GM12878 (cell line): ENCODE data around the gene NEGR1. TPM values are rescaled to one million over a fixed set of nuclear protein-coding genes. Genes with fewer than 3 reads are reported as not detected.

Experiments
- ATAC-seq: fragments of 200-7000 bp; cut with Tn5 transposase; 3 replicates; pipeline ENCODE4 v1.9.1; 2020; ENCODE audit warnings: mild to moderate bottlenecking, moderate library complexity
- BruUV-seq: library from RNA; stranded (reverse); fragments of 400-500 nt; replicated peaks from 2 replicates; lab custom pipeline; 2021; lab: Mats Ljungman, UMichigan
- CTCF ChIA-PET: fragments of 300-600 bp; sonication (Branson Sonifier 250); formaldehyde crosslinking; extraction: SDS; loops from one replicate; lab custom pipeline; 2021; ENCODE audit warnings: inconsistent platforms; lab: Yijun Ruan, JAX
- POLR2A ChIA-PET: fragments of 350-600 bp; formaldehyde crosslinking; extraction: SDS; loops from one replicate; lab custom pipeline; 2021; ENCODE audit warnings: inconsistent platforms; lab: Charles Lee
- RAD21 ChIA-PET: fragments of 300-600 bp; sonication (Branson Sonifier 250); formaldehyde crosslinking; loops from one replicate; lab custom pipeline; 2023; ENCODE audit warnings: antibody characterized with exemption; ENCODE audit not compliant: unreplicated experiment; lab: Charles Lee
- SMC1A ChIA-PET: fragments of 300-600 bp; sonication (Branson Sonifier 250); formaldehyde crosslinking; loops from one replicate; lab custom pipeline; 2023; ENCODE audit not compliant: unreplicated experiment, uncharacterized antibody; lab: Charles Lee
- DNase-seq: peaks from one replicate; pipeline ENCODE4 v3.0.0-alpha.2; 2011; ENCODE audit warnings: low read depth, low spot score
- FAIRE-seq: peaks from 3 replicates; lab custom pipeline; 2011; peaks lifted over from hg19 to GRCh38; lab: Jason Lieb, UNC
- H2AFZ ChIP-seq: 2 replicates; pipeline ENCODE4 v1.6.0; 2011; ENCODE audit warnings: low read depth, low read length, control low read depth; ENCODE audit not compliant: control insufficient read depth
- H3K27ac ChIP-seq: 2 replicates; pipeline ENCODE4 v1.5.1; 2011; ENCODE audit warnings: control low read depth; ENCODE audit not compliant: control insufficient read depth, insufficient read depth
- H3K27me3 ChIP-seq, 2 experiments: replicated peaks in 1 of 2; 2 replicates each; pipeline versions ENCODE4 v1.6.0 to v1.6.1; 2011; ENCODE audit warnings: low read length in 1 of 2; ENCODE audit not compliant: control insufficient read depth in 2 of 2, insufficient read depth in 2 of 2
- H3K36me3 ChIP-seq, 2 experiments: 2 replicates each; pipeline ENCODE4 v1.5.1; 2011; ENCODE audit warnings: low read length in 1 of 2; ENCODE audit not compliant: control insufficient read depth in 2 of 2, insufficient read depth in 2 of 2
- H3K4me1 ChIP-seq: 2 replicates; pipeline ENCODE4 v1.6.1; 2011; ENCODE audit warnings: mild to moderate bottlenecking, low read length, moderate library complexity, mixed read lengths; ENCODE audit not compliant: control insufficient read depth, insufficient read depth
- H3K4me2 ChIP-seq: 2 replicates; pipeline ENCODE4 v1.6.0; 2011; ENCODE audit warnings: control low read depth; ENCODE audit not compliant: control insufficient read depth, insufficient read depth
- H3K4me3 ChIP-seq: fragments of 200-600 bp; sonication (generic); 2 replicates; pipeline ENCODE4 v1.5.1; 2016
- H3K79me2 ChIP-seq: 2 replicates; pipeline ENCODE4 v1.6.0; 2011; ENCODE audit warnings: low read length; ENCODE audit not compliant: control insufficient read depth, insufficient read depth
- H3K9ac ChIP-seq: 2 replicates; pipeline ENCODE4 v1.8.0; 2011; ENCODE audit warnings: low read length, control low read depth, mixed read lengths; ENCODE audit not compliant: control insufficient read depth, insufficient read depth
- H3K9me3 ChIP-seq: replicated peaks from 3 replicates; pipeline ENCODE4 v1.5.1; 2011; ENCODE audit warnings: mild to moderate bottlenecking, low read length; ENCODE audit not compliant: control insufficient read depth, insufficient read depth
- H4K20me1 ChIP-seq: 2 replicates; pipeline ENCODE4 v1.6.0; 2011; ENCODE audit not compliant: control insufficient read depth, insufficient read depth
- CUX1 ChIP-seq: IDR thresholded peaks from 2 replicates; pipeline ENCODE4 v1.6.1; 2012; ENCODE audit warnings: improper control_type of control experiment, low read depth, low read length; ENCODE audit not compliant: insufficient replicate concordance
- EZH2 ChIP-seq: IDR thresholded peaks from 2 replicates; pipeline ENCODE4 v1.6.1; 2012; ENCODE audit warnings: low read depth, mild to moderate bottlenecking, control low read depth, inconsistent platforms, low read length, borderline replicate concordance; ENCODE audit not compliant: control insufficient read depth
- NFIC ChIP-seq: IDR thresholded peaks from 2 replicates; pipeline ENCODE4 v1.6.1; 2012; ENCODE audit warnings: low read depth, mild to moderate bottlenecking, inconsistent platforms, low read length, moderate library complexity
- NFXL1 ChIP-seq: fragments of 450-650 bp; IDR thresholded peaks from 2 replicates; pipeline ENCODE4 v1.6.1; 2017; ENCODE audit warnings: antibody characterized with exemption, mild to moderate bottlenecking, borderline replicate concordance
- NFYA ChIP-seq: IDR thresholded peaks from 2 replicates; pipeline ENCODE4 v1.6.1; 2011; ENCODE audit warnings: low read depth, mild to moderate bottlenecking, low read length, improper control_type of control experiment, borderline replicate concordance
- PAX8 ChIP-seq: fragments of 450-650 bp; IDR thresholded peaks from 2 replicates; pipeline ENCODE4 v1.6.1; 2017; ENCODE audit warnings: mild to moderate bottlenecking, moderate library complexity
- POLR2A ChIP-seq: IDR thresholded peaks from 2 replicates; pipeline ENCODE4 v1.6.1; 2011; ENCODE audit warnings: low read depth, mild to moderate bottlenecking, low read length
- RCOR1 ChIP-seq: conservative IDR thresholded peaks from 2 replicates; pipeline ENCODE4 v1.6.1; 2012; ENCODE audit warnings: low read depth, low read length, improper control_type of control experiment
- USF1 ChIP-seq: IDR thresholded peaks from 2 replicates; pipeline ENCODE4 v1.6.1; 2011; ENCODE audit warnings: borderline replicate concordance, low read depth, mild to moderate bottlenecking, moderate library complexity, mixed read lengths, low read length; ENCODE audit not compliant: insufficient read depth; ENCODE audit errors: extremely low read length
- ZNF24 ChIP-seq: fragments of 450-650 bp; IDR thresholded peaks from 2 replicates; pipeline ENCODE4 v1.6.1; 2017; ENCODE audit warnings: antibody characterized with exemption, mild to moderate bottlenecking
- ZSCAN29 ChIP-seq: fragments of 450-650 bp; IDR thresholded peaks from 2 replicates; pipeline ENCODE4 v1.6.1; 2017; ENCODE audit warnings: mild to moderate bottlenecking, moderate library complexity
- WGBS: methylation state at CpG from one replicate; pipeline ENCODE4 v1.1.6; 2016; ENCODE audit warnings: low lambda C conversion rate; ENCODE audit not compliant: insufficient replicate concordance, insufficient coverage; ENCODE audit errors: missing lambda C conversion rate; 5-methylcytosine and 5-hydroxymethylcytosine counted together
- in situ Hi-C: fragments of 300-500 bp; cut with MboI; formaldehyde crosslinking; loops from 9 replicates; pipeline ENCODE4 v1.14.3; 2018; ENCODE audit warnings: mixed read lengths
- intact Hi-C: fragments of 100-400 bp; cut with micrococcal nuclease; formaldehyde crosslinking; loops from one replicate; pipeline ENCODE4 v1.14.2; 2022; ENCODE audit not compliant: unreplicated experiment
- polyA plus RNA-seq, 11 experiments: library from polyadenylated mRNA; depleted of rRNA in 4 of 11; unstranded in 6 of 11; stranded (reverse) in 5 of 11; fragments of >200 nt; fragmentation: Nextera tagmentation in 4 of 11; fragmentation: Illumina TruSeq in 1 of 11; extraction: Ambion mirVana in 4 of 11; extraction: Trizol in 1 of 11; gene quantifications; 1 replicate in 1 of 11; 2 replicates in 10 of 11; pipeline versions ENCODE4 v1.2.1 to v1.2.3, GENCODE V29; 2011 to 2016; ENCODE audit warnings: inconsistent platforms in 2 of 11, missing spikeins in 2 of 11, low read depth in 1 of 11
- total RNA-seq, 4 experiments: library from RNA; depleted of rRNA in 3 of 4; stranded (reverse); fragments of >200 nt in 3 of 4; fragmentation: Illumina TruSeq in 1 of 4; extraction: Trizol in 1 of 4; gene quantifications; 2 replicates each; pipeline versions ENCODE4 v1.2.1 to v1.2.3, GENCODE V29; 2013 to 2021
- TF ChIP-seq, protein P1 (sequence below): fragments of 450-650 bp; IDR thresholded peaks from 2 replicates; pipeline ENCODE4 v1.6.1; 2017; ENCODE audit warnings: mild to moderate bottlenecking, moderate library complexity
- TF ChIP-seq, protein P2 (sequence below): fragments of 450-650 bp; conservative IDR thresholded peaks from 2 replicates; pipeline ENCODE4 v1.6.1; 2017; ENCODE audit warnings: mild to moderate bottlenecking, moderate library complexity

Gene NEGR1
- total and polyA plus RNA-seq, 10 of the 15 experiments (the other 5 are each of a cell fraction or from before 2014, with no cell fraction given) = under 0.01 to 0.03 (median 0.01) TPM; not detected in 7

DNA sequence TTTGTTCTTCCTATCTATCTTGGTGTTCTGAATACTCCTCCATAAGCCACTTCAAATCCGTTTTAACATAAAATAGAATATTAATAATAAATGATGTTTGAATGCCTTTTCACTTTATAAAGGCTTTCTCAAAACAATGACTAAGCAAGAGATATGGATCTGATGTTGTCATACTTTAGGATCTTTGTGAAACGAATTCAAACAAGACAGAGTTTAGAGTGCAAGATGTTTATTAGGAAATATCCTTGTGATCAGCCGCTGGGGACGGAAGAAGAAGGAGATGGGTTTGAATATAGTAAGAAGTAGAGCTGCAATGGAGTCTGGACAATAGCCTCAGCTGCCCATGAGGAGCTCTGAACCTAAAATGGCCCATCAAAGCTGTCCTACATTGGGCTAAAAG is 351.8 kb downstream of the NEGR1 start:
- Histone ChIP-seq H3K4me2 (no peak overlapping the region), H3K27ac (no peak overlapping the region), H3K4me3 (no peak overlapping the region), H3K79me2 (no peaks in the 10 kb centered on the region), H3K9me3 (no peaks in the 10 kb centered on the region), H2AFZ (no peak overlapping the region), H3K27me3 (no peaks in the 10 kb centered on the region), H3K36me3 (no peaks in the 10 kb centered on the region), H3K4me1 (no peaks in the 10 kb centered on the region), H3K9ac (no peak overlapping the region), H4K20me1 (no peaks in the 10 kb centered on the region)
- FAIRE-seq = no peak
- DNase-seq = no peak
- CTCF ChIA-PET = no interaction called here
- 19% methylated on average over 4 of the region's 4 CpGs for WGBS
- no TSS peak for BruUV-seq
- SMC1A ChIA-PET = no interaction called here
- in situ Hi-C loops = no loop called here
- POLR2A ChIA-PET = no interaction called here
- ATAC-seq = no peak
- intact Hi-C loops = no loop called here
- RAD21 ChIA-PET = no interaction called here
- TF ChIP-seq ZNF24 (no peak), NFXL1 (no peak), POLR2A (no peak), NFYA (no peak), EZH2 (no peak), NFIC (no peak), USF1 (no peak), ZSCAN29 (no peak), PAX8 (no peak), CUX1 (no peak), RCOR1 (no peak)
- TF ChIP-seq, protein P1, sequence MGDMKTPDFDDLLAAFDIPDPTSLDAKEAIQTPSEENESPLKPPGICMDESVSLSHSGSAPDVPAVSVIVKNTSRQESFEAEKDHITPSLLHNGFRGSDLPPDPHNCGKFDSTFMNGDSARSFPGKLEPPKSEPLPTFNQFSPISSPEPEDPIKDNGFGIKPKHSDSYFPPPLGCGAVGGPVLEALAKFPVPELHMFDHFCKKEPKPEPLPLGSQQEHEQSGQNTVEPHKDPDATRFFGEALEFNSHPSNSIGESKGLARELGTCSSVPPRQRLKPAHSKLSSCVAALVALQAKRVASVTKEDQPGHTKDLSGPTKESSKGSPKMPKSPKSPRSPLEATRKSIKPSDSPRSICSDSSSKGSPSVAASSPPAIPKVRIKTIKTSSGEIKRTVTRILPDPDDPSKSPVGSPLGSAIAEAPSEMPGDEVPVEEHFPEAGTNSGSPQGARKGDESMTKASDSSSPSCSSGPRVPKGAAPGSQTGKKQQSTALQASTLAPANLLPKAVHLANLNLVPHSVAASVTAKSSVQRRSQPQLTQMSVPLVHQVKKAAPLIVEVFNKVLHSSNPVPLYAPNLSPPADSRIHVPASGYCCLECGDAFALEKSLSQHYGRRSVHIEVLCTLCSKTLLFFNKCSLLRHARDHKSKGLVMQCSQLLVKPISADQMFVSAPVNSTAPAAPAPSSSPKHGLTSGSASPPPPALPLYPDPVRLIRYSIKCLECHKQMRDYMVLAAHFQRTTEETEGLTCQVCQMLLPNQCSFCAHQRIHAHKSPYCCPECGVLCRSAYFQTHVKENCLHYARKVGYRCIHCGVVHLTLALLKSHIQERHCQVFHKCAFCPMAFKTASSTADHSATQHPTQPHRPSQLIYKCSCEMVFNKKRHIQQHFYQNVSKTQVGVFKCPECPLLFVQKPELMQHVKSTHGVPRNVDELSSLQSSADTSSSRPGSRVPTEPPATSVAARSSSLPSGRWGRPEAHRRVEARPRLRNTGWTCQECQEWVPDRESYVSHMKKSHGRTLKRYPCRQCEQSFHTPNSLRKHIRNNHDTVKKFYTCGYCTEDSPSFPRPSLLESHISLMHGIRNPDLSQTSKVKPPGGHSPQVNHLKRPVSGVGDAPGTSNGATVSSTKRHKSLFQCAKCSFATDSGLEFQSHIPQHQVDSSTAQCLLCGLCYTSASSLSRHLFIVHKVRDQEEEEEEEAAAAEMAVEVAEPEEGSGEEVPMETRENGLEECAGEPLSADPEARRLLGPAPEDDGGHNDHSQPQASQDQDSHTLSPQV = no peak
- TF ChIP-seq, protein P2, sequence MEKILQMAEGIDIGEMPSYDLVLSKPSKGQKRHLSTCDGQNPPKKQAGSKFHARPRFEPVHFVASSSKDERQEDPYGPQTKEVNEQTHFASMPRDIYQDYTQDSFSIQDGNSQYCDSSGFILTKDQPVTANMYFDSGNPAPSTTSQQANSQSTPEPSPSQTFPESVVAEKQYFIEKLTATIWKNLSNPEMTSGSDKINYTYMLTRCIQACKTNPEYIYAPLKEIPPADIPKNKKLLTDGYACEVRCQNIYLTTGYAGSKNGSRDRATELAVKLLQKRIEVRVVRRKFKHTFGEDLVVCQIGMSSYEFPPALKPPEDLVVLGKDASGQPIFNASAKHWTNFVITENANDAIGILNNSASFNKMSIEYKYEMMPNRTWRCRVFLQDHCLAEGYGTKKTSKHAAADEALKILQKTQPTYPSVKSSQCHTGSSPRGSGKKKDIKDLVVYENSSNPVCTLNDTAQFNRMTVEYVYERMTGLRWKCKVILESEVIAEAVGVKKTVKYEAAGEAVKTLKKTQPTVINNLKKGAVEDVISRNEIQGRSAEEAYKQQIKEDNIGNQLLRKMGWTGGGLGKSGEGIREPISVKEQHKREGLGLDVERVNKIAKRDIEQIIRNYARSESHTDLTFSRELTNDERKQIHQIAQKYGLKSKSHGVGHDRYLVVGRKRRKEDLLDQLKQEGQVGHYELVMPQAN = no peak
